Measurements from ENCODE around the gene CADM2.

GRCh38 chr3:85877631-85878030 is 918.8 kb downstream of the CADM2 start:
- TF ChIP-seq CTCF (IDR thresholded peaks at IDR 0.05) = no peak
- TF ChIP-seq ZFX (IDR thresholded peaks at IDR 0.05; ENCODE audit: borderline replicate concordance) = no peak
